HG03521 (cell line): ENCODE measurements around the gene PAPOLA.
A peak's percentile ranks its signal among the peaks of the same experiment; 100 is the strongest.
"Not testable (repeated sequence)": the region's sequence is repeated elsewhere in the genome, so short reads cannot be mapped to it uniquely, and the experiment has no call there.

Source experiments
- ATAC-seq: cut with Tn5 transposase; IDR thresholded peaks from one replicate; pipeline ENCODE4 v1.9.1; 2021; ENCODE audit warnings: mild to moderate bottlenecking, moderate library complexity; ENCODE audit not compliant: unreplicated experiment

Gene PAPOLA

DNA sequence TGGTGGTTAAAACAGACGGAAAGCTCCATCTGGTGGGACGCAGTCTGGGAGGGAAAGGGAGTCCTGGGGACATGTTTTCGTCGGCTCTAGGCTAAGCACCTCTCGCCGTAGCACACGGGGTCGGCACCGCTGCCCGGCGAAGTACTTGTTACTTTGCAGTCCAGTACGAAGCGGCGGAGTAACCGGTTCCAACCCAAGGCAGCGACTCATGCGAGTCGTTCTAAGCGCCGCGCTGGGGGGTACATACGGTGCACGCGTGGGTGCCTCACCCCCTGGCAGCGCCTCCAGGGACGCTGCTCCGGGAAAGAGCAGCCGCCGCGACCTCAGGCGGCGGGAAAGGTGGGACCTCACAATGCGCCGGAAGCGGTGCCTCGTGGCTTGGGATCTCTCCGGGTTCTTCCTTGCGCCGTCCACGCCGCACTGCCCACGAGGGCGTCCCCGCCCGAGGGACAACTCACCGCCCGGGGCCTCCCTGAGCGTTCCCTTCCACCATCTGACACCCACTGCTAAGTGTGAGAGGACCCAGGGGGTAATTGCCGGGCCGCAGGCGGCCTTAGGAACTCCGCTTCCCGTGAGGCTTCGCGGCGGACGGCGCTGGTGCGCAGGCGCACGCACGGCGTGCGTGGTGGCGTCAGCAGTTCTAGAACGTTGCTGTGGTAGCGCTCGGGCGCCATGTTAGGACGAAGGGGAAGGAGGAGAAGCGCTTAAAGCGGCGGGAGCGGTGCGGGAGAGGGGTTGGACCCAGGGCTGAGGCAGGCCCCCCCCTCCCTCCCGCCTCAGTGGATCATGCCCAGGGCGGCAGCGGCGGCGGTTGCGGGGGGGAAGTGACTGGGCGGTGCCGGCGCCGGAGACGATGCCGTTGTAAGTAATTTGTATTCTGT is at the start of gene PAPOLA:
Gene PAPOLA, plus strand, starts transcription at position 643 of the 881 bp plus-strand sequence. Its CDS starts 211 bp downstream, at position 854.
- ATAC-seq = peak; percentile 82

DNA sequence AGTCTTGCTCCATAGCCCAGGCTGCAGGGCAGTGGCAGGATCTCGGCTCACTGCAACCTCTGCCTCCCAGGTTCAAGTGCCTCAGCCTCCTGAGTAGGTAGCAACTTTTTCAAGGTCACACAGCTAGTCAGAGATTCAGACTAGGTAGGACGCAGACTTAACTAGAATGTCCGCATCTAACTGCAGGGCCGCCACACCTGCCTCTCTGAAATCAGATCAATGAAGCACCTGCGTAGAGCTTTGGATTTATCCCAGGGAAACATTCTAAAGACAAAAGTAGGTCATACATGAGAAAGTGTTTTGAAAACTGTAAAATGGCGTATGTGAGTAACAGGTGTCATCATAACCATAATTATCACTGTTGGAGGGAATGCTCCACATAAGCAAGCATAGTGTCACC is 49.5 kb upstream of the PAPOLA start:
- no peak for ATAC-seq

DNA sequence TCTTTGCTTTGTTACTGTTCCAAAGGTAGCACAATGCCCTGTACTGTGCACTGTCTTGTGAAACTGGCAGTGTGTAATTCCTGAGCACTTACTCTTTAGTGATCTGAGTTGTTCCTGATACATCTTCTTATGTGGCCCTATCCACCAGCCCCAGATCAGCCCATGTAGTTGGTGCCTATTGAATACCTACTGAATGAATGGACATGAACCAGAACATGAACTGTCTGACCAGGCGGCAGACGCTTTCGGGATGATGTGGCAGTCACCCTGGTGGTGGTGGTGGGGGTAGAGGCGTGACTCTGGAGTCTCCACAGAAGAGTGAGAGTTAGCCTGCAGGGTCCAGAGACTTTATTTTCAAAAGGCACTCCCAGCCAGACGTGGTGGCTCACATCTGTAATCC is 46.6 kb upstream of the PAPOLA start:
- no peak for ATAC-seq

DNA sequence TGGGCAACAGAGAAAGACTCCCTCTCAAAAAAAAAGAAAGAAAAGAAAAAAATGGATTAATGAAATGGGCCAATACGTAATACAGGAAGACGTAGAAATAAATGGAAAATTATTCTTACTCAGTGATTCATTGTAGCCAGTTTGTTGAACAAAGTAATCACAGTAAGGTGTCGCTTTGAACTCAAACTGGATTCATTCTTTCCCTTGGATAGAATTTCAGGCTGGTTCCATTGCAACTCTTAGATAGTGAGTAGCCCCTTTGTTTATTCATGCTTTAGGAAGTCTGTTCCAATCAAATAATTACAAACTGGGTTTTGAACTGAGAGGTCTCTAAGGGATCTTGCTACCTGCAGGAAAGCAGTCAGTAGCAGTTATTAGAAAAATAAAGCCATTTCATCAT is 42.3 kb upstream of the PAPOLA start:
- ATAC-seq = no peak

DNA sequence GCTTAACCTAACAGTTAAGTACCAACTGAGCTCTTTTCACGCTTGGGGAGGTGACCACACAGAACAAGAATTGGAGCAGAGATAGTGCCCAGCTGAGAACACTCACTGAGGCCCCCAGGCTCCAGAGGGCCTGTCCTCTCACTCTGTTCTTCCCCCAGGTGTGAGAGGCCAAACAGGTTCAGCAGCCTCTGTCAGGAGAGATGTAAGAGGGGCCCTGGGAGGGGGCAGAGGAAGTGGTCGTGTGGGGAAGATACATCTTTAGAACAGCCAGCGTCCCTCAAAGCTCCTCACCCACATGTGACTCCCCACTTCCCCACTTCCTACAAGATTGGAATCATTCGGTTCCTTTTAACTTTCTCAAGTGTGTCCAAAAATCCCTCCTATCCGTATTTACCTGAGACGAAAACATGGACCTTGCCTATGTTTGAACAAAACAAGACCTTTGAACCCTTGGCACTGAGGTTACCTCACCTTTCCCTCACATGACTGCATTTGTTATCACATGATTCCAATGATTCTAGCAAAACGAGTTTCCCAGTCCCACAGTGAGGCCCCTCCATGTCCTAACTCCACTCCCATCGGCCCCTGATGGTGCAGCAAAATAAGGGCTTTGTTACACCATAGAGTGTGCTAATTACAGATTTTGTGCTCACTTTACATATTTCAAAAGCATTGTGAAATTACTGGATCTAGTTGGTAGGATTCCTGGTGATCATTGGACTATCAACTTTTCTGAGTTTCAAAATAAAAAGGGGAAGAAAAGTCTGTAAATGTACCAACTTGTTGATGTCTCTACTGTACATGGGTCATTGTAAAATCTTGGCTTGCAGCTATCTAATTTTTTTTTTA is 40.0 kb upstream of the PAPOLA start:
- no peak for ATAC-seq

DNA sequence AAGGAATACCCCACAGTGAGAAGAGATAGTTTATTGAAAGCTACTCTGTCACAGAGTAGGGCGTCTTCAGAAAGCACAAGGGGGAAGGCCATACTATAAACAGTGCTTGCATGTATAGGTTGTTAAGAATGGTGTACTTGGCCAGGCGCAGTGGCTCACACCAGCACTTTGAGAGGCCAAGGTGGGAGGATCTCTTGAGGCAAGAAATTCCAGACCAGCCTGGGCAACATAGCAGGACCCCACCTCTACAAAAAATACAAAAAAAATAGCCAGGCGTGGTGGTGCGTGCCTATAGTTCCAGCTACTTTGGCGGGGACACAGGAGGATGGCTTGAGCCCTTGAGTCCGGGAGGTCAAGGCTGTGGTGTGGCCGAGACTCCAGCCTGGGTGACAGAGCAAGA is 38.0 kb upstream of the PAPOLA start:
- no peak for ATAC-seq

DNA sequence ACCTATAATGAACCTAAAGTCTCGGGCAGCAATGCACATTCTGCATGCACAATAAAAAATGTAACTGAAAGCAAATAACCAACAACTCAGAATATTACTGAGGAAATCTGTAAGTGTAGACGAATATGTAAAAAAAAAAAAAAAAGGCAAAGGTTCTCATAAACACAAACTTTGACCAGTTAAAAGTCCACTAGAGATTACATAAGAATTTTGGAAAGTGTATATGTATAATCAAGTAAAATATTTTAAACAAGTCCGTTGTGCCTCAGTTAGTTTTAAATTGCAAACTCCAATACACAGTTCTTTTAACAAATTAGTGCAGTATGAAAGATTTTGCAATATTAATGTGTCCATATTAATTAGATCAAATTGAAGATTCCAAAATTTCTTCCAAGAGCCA is 35.3 kb upstream of the PAPOLA start:
- no peak for ATAC-seq

DNA sequence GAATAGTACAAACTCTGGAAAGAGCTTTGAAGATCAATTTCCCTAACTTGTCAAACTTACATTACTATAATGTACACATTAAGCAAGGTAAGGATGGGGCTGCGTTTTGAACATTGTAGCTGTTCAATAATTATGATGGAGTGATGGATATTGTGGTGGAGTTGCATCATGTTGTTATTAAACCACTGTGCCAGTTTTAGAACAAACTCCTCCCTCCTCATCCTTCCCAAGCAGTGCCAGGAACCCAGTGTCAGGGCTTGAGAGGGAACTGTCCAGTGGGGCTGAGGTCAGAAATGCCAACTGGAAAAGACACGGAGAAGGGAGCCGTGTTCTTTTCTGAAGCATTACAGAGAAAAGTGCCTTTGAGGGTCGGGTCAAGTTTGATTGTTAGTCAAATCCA is 31.9 kb upstream of the PAPOLA start:
- ATAC-seq = no peak

DNA sequence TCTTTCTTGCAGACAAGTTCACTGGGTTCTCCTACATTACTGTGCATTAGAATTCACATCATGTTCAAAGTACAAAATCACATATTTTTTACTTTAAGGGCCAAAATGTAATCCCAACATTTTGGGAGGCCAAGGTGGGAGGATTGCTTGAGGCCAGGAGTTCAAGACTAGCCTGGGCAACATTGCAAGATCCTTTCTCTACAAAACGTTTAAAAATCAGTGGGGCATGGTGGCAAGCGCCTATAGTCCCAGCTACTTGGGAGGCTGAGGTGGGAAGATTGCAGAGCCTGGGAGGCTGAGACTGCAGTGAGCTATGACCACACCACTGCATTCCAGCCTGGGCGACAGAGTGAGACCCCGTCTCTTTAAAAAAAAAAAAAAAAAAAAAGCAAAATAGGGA is 31.2 kb upstream of the PAPOLA start:
- ATAC-seq = not testable (repeated sequence)

DNA sequence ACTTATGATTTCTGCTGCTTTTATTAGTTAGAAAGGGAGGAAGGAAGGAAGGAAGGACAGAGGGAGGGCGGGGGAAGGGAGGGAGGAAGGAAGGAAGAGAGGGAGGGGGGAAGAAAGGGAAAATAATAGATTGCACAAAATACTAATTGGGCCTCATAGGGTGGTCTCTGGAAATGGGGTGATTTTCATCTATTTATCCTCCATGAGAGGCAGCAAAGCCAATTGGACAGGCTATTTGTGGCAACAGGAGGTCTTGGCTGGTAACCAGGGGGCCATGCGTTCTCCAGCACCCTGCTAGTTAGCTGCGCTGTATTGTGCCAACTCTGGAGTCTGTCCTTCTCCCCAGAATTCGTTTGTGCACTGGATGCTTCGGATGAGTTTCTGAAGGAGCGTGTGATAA is 24.1 kb upstream of the PAPOLA start:
- no peak for ATAC-seq

DNA sequence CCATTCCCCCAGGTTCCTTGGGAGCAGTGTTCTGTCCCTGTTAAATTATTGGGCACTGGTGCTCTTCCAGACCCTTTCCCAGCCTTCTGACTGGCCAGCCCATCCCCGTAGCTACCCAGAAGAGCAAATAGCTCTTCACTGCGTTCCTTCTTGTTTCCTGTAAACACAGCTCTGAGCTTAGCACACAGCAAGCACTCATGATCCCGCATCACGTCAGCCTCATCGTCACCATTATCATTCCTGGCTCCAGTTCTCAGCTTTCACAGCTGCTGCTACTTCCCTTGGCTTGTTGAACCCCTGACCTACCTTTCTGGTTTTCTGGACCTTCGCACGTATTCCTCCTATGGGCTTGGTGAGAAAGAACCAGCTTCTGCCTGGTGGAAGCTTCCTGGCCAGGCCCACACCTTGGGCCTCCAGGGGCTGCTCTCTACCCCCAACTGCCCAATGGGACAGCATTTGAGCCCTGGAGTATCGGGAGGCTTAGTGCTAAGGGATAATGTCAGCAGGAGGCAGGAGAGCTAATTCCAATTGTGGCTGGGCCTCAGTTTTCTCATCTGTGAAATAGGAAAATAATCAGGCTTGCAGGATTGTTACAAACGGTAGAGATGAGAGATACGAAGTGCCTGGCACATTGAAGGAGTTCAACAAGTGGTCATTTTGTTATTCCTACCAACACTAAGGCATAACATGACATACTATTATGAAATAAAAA is 22.6 kb upstream of the PAPOLA start:
- ATAC-seq = no peak

DNA sequence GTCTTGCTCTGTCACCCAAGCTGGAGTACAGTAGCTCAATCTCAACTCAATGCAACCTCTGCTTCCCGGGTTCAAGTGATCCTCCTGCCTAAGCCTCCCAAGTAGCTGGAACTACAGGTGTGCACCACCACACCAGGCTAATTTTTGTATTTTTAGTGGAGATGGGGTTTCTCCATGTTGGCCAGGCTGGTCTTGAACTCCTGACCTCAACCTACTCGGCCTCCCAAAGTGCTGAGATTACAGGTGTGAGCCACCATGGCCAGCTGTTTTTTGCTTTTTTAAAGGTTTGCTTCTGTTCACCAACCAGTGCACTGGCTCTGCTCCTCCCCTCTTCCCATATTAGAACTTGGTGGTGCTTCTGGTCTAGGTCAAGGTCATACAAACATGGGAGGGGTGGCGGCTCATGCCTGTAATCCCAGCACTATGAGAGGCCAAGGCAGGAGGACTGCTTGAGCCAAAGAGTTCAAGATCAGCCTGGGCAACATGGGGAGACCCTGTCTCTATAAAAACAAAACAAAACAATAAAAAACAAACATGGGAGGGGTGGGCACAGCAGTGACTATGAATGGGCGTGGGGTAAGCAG is 20.4 kb upstream of the PAPOLA start:
- no peak for ATAC-seq

DNA sequence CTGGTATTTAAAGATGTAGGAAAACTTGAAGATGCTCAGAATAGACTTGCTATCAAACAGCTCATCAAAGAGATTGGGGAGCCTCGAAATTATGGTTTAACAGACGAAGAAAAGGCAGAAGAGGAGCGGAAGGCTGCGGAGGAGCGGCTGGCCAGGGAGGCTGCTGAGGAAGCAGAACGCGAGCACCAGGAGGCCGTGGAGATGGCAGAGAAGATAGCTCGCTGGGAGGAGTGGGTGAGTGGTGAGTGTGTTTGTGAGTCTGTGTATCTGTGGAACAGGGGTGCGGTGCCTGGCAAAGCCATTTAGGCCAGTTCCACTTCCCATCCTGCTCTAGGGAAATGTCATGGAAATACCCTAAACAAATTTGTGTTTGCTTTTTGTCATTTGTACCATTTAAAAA is 19.2 kb upstream of the PAPOLA start:
- ATAC-seq = no peak

DNA sequence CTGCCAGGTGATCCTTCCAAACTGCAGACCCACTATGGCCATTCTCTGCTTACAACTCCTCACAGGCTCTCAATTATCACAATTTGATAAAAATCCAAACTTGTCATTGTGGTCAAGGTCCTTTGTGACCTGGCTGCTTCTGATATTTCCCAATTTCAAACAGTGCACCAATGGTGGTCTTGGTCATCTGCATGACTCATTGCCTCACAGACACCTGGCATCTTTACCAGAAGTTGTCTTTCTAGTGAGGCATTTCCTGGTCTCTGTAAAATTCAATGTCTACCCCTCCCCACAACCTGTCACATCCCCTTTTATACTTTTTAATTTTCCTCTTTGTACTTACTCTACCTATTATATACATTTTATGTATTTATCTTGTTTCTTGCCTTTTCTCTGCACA is 17.8 kb upstream of the PAPOLA start:
- ATAC-seq = no peak

DNA sequence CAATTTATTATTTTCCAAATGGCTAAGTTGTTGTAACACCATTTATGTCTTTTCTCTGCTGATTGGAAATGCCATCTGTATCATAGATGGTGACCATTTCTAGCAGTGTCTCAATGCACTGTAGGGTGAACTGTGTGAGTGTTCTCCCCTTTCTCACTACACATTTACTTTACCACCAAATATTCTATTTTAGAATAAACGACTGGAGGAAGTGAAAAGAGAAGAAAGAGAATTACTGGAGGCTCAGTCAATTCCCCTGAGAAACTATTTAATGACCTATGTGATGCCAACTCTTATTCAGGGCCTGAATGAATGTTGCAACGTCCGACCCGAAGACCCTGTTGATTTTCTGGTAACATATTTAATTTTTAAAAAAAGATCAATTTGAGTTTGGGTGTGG is 15.5 kb upstream of the PAPOLA start:
- ATAC-seq = no peak

DNA sequence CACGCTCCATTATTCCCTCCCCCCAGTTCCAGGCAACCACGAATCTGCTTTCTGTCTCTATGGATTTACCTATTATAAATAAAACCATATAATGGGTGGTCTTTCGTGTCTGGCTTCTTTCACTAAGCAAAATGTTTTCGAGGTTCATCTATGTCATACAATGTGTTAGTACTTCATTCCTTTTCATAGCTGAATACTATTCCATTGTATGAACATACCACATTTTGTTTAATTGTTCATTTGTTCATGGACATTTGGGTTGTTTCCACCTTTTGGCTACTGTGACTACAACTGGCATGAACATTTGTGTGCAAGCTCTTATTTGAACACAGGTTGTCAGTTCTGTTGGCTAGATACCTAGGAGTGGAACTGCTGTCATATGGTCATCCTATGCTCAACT is 12.9 kb upstream of the PAPOLA start:
- ATAC-seq = no peak

DNA sequence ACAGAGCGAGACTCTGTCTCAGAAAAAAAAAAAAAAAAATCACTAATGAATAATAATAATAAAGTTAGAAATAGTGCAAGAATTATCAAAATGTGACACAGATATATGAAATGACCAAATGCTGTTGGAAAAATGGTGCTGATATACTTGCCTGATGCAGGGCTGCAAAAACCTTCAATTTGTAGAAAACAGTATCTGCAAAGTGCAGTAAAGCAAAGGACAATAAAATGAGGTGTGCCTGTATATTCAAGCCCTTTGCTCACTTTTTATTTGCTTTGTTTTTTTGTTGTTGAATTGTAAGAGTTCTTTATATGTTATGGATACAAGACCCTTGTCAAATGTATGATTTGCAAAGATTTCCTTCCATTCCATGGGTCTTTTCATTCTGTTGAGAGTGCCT is 9.0 kb upstream of the PAPOLA start:
- ATAC-seq = no peak

DNA sequence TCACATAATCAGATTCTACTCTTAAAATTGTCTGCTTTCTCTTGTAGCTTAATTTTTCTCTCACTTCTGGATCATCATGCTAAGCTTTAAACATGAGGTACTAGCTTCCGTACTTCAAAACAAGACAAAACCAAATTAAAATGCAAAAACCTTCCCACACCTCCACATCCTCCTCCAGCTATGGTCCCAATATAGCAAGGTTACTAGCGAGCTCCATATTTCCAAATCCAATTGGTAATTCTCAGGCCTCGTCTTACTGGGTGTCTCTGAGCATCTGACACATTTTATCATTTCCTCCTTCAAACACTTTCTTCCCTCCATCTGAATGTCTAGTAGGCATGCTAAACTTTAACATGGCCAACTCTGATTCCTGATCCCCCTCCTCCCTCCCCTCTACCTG is 7.9 kb upstream of the PAPOLA start:
- no peak for ATAC-seq

DNA sequence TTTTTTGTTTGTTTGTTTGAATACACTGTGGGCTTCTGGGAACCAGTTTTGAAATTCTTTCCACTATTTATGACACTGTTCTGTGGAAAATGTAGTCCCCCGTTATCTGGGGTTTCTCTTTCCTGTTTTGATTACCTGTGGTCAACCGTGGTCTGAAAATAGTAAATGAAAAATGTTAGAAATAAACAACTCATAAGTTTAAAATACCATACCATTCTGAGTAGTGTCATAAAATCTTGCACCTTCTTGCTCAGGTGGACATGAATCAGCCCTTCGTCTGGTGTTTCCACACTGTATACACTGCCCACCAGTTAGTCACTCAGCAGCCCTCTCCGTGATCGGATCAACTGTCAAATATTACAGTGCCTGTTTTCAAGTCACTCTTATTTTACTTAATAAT is 5.1 kb upstream of the PAPOLA start:
- no peak for ATAC-seq

DNA sequence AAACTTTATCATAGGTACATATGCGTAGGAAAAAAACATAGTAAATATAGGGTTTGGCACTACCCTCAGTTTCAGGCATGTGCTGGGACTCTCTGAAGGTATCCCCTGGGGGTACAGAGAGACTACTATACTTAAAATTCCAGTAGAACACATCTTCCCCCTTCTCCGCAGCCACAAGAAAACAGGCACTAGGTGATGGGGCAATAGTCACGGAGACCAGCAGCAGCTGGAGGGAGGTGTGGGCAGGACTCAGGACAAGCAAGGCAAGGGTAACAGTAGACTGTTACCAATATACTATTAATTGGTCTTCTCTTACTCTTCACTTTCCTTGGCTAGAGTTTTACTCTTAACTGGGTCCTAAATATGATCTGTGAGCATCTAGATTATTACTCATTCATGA is 4.6 kb upstream of the PAPOLA start:
- no peak for ATAC-seq

DNA sequence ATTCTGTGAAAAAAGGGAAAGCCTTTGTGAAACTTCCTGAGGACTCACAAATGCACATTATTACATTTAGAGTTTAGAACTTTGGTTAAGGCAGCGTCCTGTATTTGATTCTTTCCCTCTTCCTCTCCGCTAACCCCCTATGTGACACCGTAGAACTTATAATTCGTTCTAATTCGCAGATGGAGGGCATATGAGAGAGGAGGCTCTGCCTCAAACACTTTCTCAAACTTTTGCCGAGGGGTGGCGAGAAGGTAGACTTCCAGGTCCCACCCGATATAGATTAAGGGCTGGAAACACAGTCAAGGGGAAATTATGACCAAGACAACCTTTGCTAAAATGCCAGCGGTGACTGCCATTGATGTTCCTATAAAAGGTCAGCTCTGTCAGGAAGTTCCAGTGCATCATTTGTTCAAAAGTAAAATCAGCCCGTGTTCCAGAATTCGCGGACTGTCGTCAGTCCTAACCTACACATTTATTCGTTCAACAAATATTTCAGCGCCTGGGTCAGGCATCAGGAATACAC is 904 bp upstream of the PAPOLA start:
- ATAC-seq = no peak
